ENCODE measurements around the gene SPOCK1.
"Not testable (repeated sequence)": the region's sequence is repeated elsewhere in the genome, so short reads cannot be mapped to it uniquely, and the experiment has no call there.

SPOCK1 gene

DNA sequence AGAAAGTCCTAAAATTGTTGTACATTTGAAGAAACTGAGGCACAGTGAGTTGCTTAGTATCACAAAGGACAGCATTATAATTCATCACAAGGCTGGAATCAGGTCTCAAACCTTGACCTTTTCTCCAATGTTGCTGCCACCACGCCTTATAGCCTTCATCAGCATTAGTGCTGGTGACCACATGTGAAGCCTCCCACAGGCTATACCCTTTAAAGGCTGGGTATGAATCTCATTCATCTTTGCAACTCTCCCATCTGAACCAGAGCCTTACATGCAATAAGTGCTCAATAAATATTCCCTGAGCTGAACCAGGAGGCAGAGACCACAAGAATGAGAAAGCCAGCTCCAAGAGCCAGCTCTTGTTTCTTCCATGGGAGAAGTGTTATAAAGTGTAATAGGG, 104.7 kb downstream of the SPOCK1 start:
- H3K9ac ChIP-seq (ENCODE audit: insufficient read length): no peak overlapping the region
- H3K9me3 ChIP-seq (ENCODE audit: low read depth, low read length): no peaks in the 10 kb centered on the region
- TF ChIP-seq POLR2AphosphoS5 (IDR thresholded peaks at IDR 0.05; ENCODE audit: borderline replicate concordance, low read depth, low read length): no peak
- no peak for TF ChIP-seq EZH2 (IDR thresholded peaks at IDR 0.05)
- TF ChIP-seq FOXP2 (optimal IDR thresholded peaks at IDR 0.05; ENCODE audit: control extremely low read depth, extremely low read length, insufficient read depth): no peak
- H3K36me3 ChIP-seq (ENCODE audit: insufficient read depth, low read length): no peaks in the 10 kb centered on the region
- no peak overlapping the region for H3K4me3 ChIP-seq
- DNase-seq (ENCODE audit: low read depth, low spot score): no peak
- H3K27ac ChIP-seq: no peak overlapping the region

DNA sequence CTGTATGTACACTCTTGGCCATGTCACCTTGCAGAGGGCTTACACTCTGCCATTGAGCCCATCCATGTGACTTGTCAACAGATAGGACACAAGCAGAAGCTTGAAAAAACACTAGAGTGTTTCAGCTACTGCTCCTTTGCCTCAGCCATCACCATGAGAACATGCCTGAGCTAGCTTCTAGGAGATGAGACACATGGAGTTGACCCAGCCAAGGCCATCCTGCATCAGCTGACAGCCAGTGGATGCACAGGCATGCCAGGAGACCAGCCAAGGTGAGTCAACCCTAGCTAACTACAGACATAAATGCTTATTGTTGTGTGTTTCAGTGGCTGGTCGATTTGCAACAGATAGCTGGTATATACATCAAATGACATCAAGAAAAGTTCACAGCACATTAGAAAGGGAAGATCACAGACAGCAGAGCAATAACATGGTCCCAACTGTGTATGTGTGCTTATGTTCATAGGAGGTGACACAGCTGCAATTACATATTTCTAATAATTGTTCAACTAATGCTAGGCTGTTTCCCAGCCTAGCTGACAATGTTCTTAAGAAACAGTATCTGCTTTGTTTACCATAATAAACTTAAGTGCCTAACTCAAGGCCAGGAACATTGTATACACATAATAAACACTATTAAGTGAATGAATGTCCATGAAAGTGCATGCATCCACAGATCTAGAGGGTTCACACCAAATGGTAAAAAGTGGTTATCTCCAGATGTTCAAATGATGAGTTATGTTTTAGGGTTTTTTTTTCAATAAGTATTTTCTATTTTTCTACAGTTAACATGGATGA, 105.7 kb downstream of the SPOCK1 start:
- Histone ChIP-seq H3K9me3 (ENCODE audit: low read depth, low read length) (no peaks in the 10 kb centered on the region), H3K9ac (ENCODE audit: insufficient read length) (no peak overlapping the region), H3K27ac (no peak overlapping the region), H3K36me3 (ENCODE audit: insufficient read depth, low read length) (no peaks in the 10 kb centered on the region), H3K4me3 (no peak overlapping the region)
- TF ChIP-seq POLR2AphosphoS5 (IDR thresholded peaks at IDR 0.05; ENCODE audit: borderline replicate concordance, low read depth, low read length): no peak
- TF ChIP-seq EZH2 (IDR thresholded peaks at IDR 0.05): no peak
- TF ChIP-seq FOXP2 (optimal IDR thresholded peaks at IDR 0.05; ENCODE audit: control extremely low read depth, extremely low read length, insufficient read depth): no peak
- DNase-seq (ENCODE audit: low read depth, low spot score): no peak

DNA sequence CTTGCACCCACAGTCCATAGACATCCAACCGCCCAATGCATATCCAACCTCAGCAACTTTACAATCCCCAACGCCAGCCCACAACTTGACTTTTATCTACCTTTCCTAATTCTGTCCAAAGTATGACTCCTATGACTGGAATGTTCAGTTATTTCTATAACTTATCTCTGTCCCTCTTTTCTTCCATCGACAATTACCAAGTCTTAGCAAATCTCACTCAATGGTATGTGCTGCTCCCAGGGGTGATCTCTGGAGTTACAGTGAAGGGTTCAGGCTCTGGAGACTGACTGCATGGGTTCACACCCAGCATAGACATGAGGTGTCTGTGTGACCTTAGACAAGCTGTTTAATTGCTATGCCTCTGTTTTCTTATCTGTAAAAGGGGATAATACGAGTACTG, 106.9 kb downstream of the SPOCK1 start:
- Histone ChIP-seq H3K36me3 (ENCODE audit: insufficient read depth, low read length) (no peaks in the 10 kb centered on the region), H3K9me3 (ENCODE audit: low read depth, low read length) (no peaks in the 10 kb centered on the region), H3K27ac (no peak overlapping the region), H3K4me3 (no peak overlapping the region), H3K9ac (ENCODE audit: insufficient read length) (no peak overlapping the region)
- no peak for DNase-seq (ENCODE audit: low read depth, low spot score)
- TF ChIP-seq FOXP2 (optimal IDR thresholded peaks at IDR 0.05; ENCODE audit: control extremely low read depth, extremely low read length, insufficient read depth) (no peak), EZH2 (IDR thresholded peaks at IDR 0.05) (no peak), POLR2AphosphoS5 (IDR thresholded peaks at IDR 0.05; ENCODE audit: borderline replicate concordance, low read depth, low read length) (no peak)

DNA sequence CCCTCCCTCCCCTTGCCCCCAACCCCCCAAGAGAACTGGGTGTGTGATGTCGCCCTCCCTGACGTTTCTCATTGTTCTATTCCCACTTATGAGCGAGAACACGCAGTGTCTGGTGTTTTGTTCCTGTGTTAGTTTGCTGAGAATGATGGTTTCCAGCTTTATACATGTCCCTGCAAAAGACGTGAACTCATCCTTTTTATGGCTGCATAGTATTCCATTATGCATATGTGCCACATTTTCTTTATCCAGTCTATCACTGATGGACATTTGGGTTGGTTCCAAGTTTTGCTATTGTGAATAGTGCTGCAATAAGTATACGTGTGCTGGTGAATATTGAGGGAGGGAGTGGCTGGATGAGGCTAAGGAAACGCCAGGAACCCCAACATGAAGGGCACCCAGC, 108.1 kb downstream of the SPOCK1 start:
- H3K36me3 ChIP-seq (ENCODE audit: insufficient read depth, low read length); H3K9me3 ChIP-seq (ENCODE audit: low read depth, low read length); H3K9ac ChIP-seq (ENCODE audit: insufficient read length); H3K27ac ChIP-seq; H3K4me3 ChIP-seq; DNase-seq (ENCODE audit: low read depth, low spot score): not testable (repeated sequence)

DNA sequence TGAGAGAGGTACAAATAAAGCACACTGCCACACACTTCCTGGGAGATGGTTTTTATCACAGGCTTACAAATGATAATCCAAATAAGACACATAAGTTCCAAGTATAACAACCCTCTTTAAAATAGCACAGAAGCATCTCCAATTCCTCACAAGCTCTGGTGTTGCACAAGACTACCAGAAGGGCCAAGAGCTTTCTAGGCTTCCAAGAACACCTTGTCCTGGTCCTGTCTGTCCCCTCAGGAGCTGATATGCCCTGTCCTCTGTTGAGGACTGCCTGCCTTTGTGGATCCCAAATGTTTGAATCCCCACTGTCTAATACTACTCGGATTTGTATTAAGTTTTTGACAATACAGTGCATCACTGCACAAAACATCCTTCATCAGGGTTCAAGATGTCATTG, 110.1 kb downstream of the SPOCK1 start:
- Histone ChIP-seq H3K9me3 (ENCODE audit: low read depth, low read length) (no peaks in the 10 kb centered on the region), H3K9ac (ENCODE audit: insufficient read length) (no peak overlapping the region), H3K4me3 (no peak overlapping the region), H3K27ac (no peak overlapping the region), H3K36me3 (ENCODE audit: insufficient read depth, low read length) (no peaks in the 10 kb centered on the region)
- TF ChIP-seq FOXP2 (optimal IDR thresholded peaks at IDR 0.05; ENCODE audit: control extremely low read depth, extremely low read length, insufficient read depth) (no peak), EZH2 (IDR thresholded peaks at IDR 0.05) (no peak)
- no peak for DNase-seq (ENCODE audit: low read depth, low spot score)

DNA sequence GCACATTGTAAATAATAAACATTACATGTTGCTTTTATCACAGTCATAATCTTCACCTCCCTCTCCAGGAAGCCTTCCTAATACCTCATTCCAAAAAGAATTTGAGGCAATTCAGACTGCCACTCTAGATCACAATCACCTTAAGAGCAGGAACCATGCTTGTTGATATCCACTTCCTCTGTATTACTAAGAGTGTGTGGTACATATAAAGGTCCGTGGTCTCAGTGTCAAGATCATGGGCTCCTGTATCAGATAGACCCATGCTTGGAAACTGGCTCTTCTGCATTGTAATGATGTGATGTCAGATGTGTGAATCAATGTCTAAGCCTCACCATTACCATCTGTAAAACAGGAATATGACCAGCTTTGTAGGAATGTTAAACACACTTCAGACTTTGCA, 114.1 kb downstream of the SPOCK1 start:
- H3K9ac ChIP-seq (ENCODE audit: insufficient read length): no peak overlapping the region
- TF ChIP-seq POLR2AphosphoS5 (IDR thresholded peaks at IDR 0.05; ENCODE audit: borderline replicate concordance, low read depth, low read length): no peak
- TF ChIP-seq EZH2 (IDR thresholded peaks at IDR 0.05): no peak
- no peak for TF ChIP-seq FOXP2 (optimal IDR thresholded peaks at IDR 0.05; ENCODE audit: control extremely low read depth, extremely low read length, insufficient read depth)
- H3K36me3 ChIP-seq (ENCODE audit: insufficient read depth, low read length): no peaks in the 10 kb centered on the region
- H3K27ac ChIP-seq: no peak overlapping the region
- H3K9me3 ChIP-seq (ENCODE audit: low read depth, low read length): no peaks in the 10 kb centered on the region
- no peak overlapping the region for H3K4me3 ChIP-seq
- no peak for DNase-seq (ENCODE audit: low read depth, low spot score)

DNA sequence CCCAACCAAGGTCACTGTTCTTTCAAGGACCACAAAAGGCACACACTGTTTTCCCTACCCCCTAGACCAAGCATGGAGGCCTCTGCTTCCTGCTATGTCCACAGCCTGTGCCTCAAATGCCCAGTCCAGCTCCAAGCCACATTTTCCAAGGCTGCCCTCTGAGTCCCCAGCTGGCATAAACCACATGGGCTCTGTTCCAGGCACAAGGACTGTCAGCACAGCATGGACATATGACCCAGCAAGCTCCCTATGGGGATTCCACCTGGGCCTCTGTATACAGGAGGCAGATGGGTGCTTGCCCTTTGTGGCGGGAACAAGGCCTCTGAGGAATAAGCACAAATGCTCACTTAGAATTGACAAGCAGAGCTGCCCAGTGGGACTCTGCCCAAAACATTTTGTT, 115.2 kb downstream of the SPOCK1 start:
- TF ChIP-seq EZH2 (IDR thresholded peaks at IDR 0.05): no peak
- TF ChIP-seq POLR2AphosphoS5 (IDR thresholded peaks at IDR 0.05; ENCODE audit: borderline replicate concordance, low read depth, low read length): no peak
- no peak for TF ChIP-seq FOXP2 (optimal IDR thresholded peaks at IDR 0.05; ENCODE audit: control extremely low read depth, extremely low read length, insufficient read depth)
- H3K4me3 ChIP-seq: no peak overlapping the region
- no peak overlapping the region for H3K27ac ChIP-seq
- no peaks in the 10 kb centered on the region for H3K36me3 ChIP-seq (ENCODE audit: insufficient read depth, low read length)
- no peaks in the 10 kb centered on the region for H3K9me3 ChIP-seq (ENCODE audit: low read depth, low read length)
- no peak for DNase-seq (ENCODE audit: low read depth, low spot score)
- no peak overlapping the region for H3K9ac ChIP-seq (ENCODE audit: insufficient read length)

DNA sequence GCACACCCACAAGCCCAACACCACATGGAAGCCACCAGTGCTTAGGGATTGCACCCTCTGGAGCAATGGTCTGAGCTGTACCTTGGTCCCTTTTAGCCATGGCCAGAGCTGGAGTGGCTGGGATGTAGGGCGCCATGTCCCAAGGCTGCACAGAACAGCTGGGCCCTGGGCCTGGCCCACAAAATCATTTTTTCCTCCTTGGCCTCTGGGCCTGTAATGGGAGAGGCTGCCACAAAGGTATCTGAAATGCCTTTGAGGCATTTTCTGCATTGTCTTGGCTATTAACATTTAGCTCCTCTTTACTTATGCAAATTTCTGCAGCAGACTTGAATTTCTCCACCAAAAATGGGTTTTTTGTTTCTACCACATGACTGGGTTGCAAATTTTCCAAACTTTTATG, 117.6 kb downstream of the SPOCK1 start:
- no peaks in the 10 kb centered on the region for H3K9me3 ChIP-seq (ENCODE audit: low read depth, low read length)
- no peaks in the 10 kb centered on the region for H3K36me3 ChIP-seq (ENCODE audit: insufficient read depth, low read length)
- no peak for DNase-seq (ENCODE audit: low read depth, low spot score)
- H3K27ac ChIP-seq: no peak overlapping the region
- H3K9ac ChIP-seq (ENCODE audit: insufficient read length): no peak overlapping the region
- no peak for TF ChIP-seq FOXP2 (optimal IDR thresholded peaks at IDR 0.05; ENCODE audit: control extremely low read depth, extremely low read length, insufficient read depth)
- TF ChIP-seq EZH2 (IDR thresholded peaks at IDR 0.05): no peak
- no peak for TF ChIP-seq POLR2AphosphoS5 (IDR thresholded peaks at IDR 0.05; ENCODE audit: borderline replicate concordance, low read depth, low read length)
- no peak overlapping the region for H3K4me3 ChIP-seq

Data from SK-N-MC (cell line).